Astrocyte of the cerebellum (primary cell): ENCODE data around the gene HS2ST1.

Experiments used
- DNase-seq: peaks from one replicate; pipeline ENCODE4 v3.0.0-alpha.2; 2011; ENCODE audit warnings: low read depth
- H3K4me3 ChIP-seq: 2 replicates; pipeline ENCODE4 v1.5.1; 2011; ENCODE audit warnings: mild to moderate bottlenecking, low read depth, low read length, moderate library complexity
- CTCF ChIP-seq: IDR thresholded peaks from 2 replicates; pipeline ENCODE4 v1.5.1; 2012; ENCODE audit warnings: low read length, low read depth, moderate library complexity, mild to moderate bottlenecking; ENCODE audit errors: missing control alignments
- in situ Hi-C: cut with HindIII; loops from 2 replicates; pipeline ENCODE4 v1.10.0; 2017; ENCODE audit warnings: low sequenced_read_pairs

Gene HS2ST1

GRCh38 chr1:87121711-87122163 is 207.3 kb downstream of the HS2ST1 start:
- no peak for TF ChIP-seq CTCF
- in situ Hi-C loops: no loop called here
- no peak for DNase-seq
- no peak overlapping the region for H3K4me3 ChIP-seq

GRCh38 chr1:87122243-87122642 is 207.8 kb downstream of the HS2ST1 start:
- TF ChIP-seq CTCF: no peak
- DNase-seq: no peak
- in situ Hi-C loops: no loop called here
- H3K4me3 ChIP-seq: no peak overlapping the region

- in situ Hi-C loops: no loop called here
- TF ChIP-seq CTCF: no peak
- no peak overlapping the region for H3K4me3 ChIP-seq
Observed at GRCh38 chr1:87123610-87124009, 209.2 kb downstream of the HS2ST1 start.

GRCh38 chr1:87126886-87127505 is 212.6 kb downstream of the HS2ST1 start:
- TF ChIP-seq CTCF: no peak
- H3K4me3 ChIP-seq: no peak overlapping the region
- in situ Hi-C loops: no loop called here
- DNase-seq: no peak

More at GRCh38 chr1:87123610-87124009, 209.2 kb downstream of the HS2ST1 start:
- no peak for DNase-seq

- no peak for DNase-seq
- no peak for TF ChIP-seq CTCF
- H3K4me3 ChIP-seq: no peak overlapping the region
- in situ Hi-C loops: no loop called here
Observed at GRCh38 chr1:87127581-87127980, 213.1 kb downstream of the HS2ST1 start.

- no peak for DNase-seq
- no peak for TF ChIP-seq CTCF
- H3K4me3 ChIP-seq: no peak overlapping the region
- in situ Hi-C loops: no loop called here
Observed at GRCh38 chr1:87129038-87129437, 214.6 kb downstream of the HS2ST1 start.

GRCh38 chr1:87129606-87130005 is 215.2 kb downstream of the HS2ST1 start:
- in situ Hi-C loops: no loop called here
- no peak overlapping the region for H3K4me3 ChIP-seq
- no peak for DNase-seq
- no peak for TF ChIP-seq CTCF
